Lung (tissue), 12 donors: Measurements from ENCODE around the gene MYRIP. TPM values are rescaled to one million over a fixed set of nuclear protein-coding genes. Genes with fewer than 3 reads are reported as not detected.

ENCODE experiments used
- ATAC-seq: fragments of 200-7000 bp; cut with Tn5 transposase; one replicate; pipeline ENCODE4 v1.9.1; 2020; ENCODE audit warnings: moderate number of reproducible peaks; ENCODE audit not compliant: insufficient read depth, low FRiP score
- DNase-seq, 3 donors: peaks; one replicate each; pipeline ENCODE4 v3.0.0-alpha.2; 2013 to 2017
- H3K27ac ChIP-seq, 2 donors: one replicate each; pipeline ENCODE4 v1.5.1; 2013; ENCODE audit warnings: mild to moderate bottlenecking in 2 of 2, moderate library complexity in 2 of 2, control low read depth in 1 of 2, inconsistent platforms in 1 of 2, low read depth in 1 of 2, low read length in 1 of 2
- H3K27me3 ChIP-seq, 3 donors: one replicate each; pipeline ENCODE4 v1.5.1; 2013; ENCODE audit warnings: low read length in 2 of 3; ENCODE audit not compliant: control insufficient read depth in 3 of 3, insufficient read depth in 3 of 3
- H3K36me3 ChIP-seq, 4 donors: one replicate each; pipeline ENCODE4 v1.5.1; 2013; ENCODE audit warnings: low read length in 4 of 4, mild to moderate bottlenecking in 1 of 4, moderate library complexity in 1 of 4; ENCODE audit not compliant: control insufficient read depth in 4 of 4, insufficient read depth in 4 of 4
- H3K4me1 ChIP-seq, 5 donors: one replicate each; pipeline ENCODE4 v1.5.1; 2013; ENCODE audit warnings: low read length in 5 of 5, mild to moderate bottlenecking in 2 of 5, moderate library complexity in 1 of 5; ENCODE audit not compliant: control insufficient read depth in 5 of 5, insufficient read depth in 5 of 5
- H3K4me3 ChIP-seq: one replicate; pipeline ENCODE4 v1.5.1; 2013; ENCODE audit warnings: mild to moderate bottlenecking, control low read depth, moderate library complexity
- H3K9ac ChIP-seq, 2 donors: one replicate each; pipeline ENCODE4 v1.5.1; 2013; ENCODE audit warnings: low read length in 2 of 2, control low read depth in 1 of 2; ENCODE audit not compliant: insufficient read depth in 1 of 2
- H3K9me3 ChIP-seq, 4 donors: one replicate each; pipeline ENCODE4 v1.5.1; 2013; ENCODE audit warnings: low read length in 3 of 4, mild to moderate bottlenecking in 1 of 4, moderate library complexity in 1 of 4; ENCODE audit not compliant: control insufficient read depth in 4 of 4, insufficient read depth in 3 of 4
- CTCF ChIP-seq: IDR thresholded peaks from 2 replicates; pipeline ENCODE4 v1.5.1; 2012; ENCODE audit warnings: mild to moderate bottlenecking; ENCODE audit errors: control extremely low read depth, extremely low read depth
- WGBS, 2 donors: extraction: QIAGEN DNeasy Blood & Tissue Kit; methylation state at CpG; one replicate each; pipeline ENCODE4 v1.1.7; 2013; 5-methylcytosine and 5-hydroxymethylcytosine counted together
- polyA plus RNA-seq, 2 donors: library from polyadenylated mRNA; stranded (reverse); fragments of 200-250 nt; gene quantifications; one replicate each; pipeline ENCODE4 v1.2.1, GENCODE V29; 2013
- total RNA-seq, 2 donors: library from RNA; depleted of rRNA in 1 of 2; stranded (reverse); fragments of >200 nt in 1 of 2; gene quantifications; one replicate each; pipeline ENCODE4 v1.2.1, GENCODE V29; 2014 to 2021
- donor health status: control.
- donor health status: control.
- donor health status: Bipolar disorder and iron deficiency.
- donor health status: healthy.
- donor health status: DM: yes; HTN: yes; CAD: no.

Gene MYRIP
- total and polyA plus RNA-seq, 4 donors, result 0.30 to 2.5 (median 0.77) TPM

GRCh38 chr3:39803956-39804355 lies 5.5 kb upstream of the MYRIP start:
- Histone ChIP-seq H3K27me3 (peaks cover 0 to 40% (median 20%) of the 10 kb centered on the region in 3 donors), H3K9me3 (peaks cover 0 to 2% (median 0%) of the 10 kb centered on the region in 4 donors), H3K27ac (no peak overlapping the region), H3K4me1 (peaks cover 0 to 3% (median 0%) of the 10 kb centered on the region in 5 donors), H3K4me3 (no peak overlapping the region), H3K36me3 (no peaks in the 10 kb centered on the region), H3K9ac (no peak overlapping the region)
- TF ChIP-seq CTCF, result no peak
- ATAC-seq (no peak), DNase-seq (no peak)
- 75 to 85% methylated on average over 2 of the region's 2 CpGs for WGBS, 2 donors

- Histone ChIP-seq H3K27me3 (peaks cover 0 to 41% (median 23%) of the 10 kb centered on the region in 3 donors), H3K4me3 (no peak overlapping the region), H3K4me1 (peaks cover 0 to 6% (median 5%) of the 10 kb centered on the region in 5 donors), H3K27ac (no peak overlapping the region), H3K9me3 (peaks cover 0 to 2% (median 0%) of the 10 kb centered on the region in 4 donors), H3K36me3 (no peaks in the 10 kb centered on the region), H3K9ac (no peak overlapping the region)
- TF ChIP-seq CTCF, result no peak
- no peak for ATAC-seq
- DNase-seq, result no peak
- WGBS, 2 donors, result 60 to 82% methylated on average over 3 of the region's 3 CpGs
Measured at GRCh38 chr3:39804951-39805350, 4.5 kb upstream of the MYRIP start.

GRCh38 chr3:39805650-39806049 lies 3.8 kb upstream of the MYRIP start:
- WGBS, 2 donors, result 68 to 77% methylated on average over 2 of the region's 2 CpGs
- no peak for ATAC-seq
- no peak for TF ChIP-seq CTCF
- no peak overlapping the region for H3K9ac ChIP-seq
- DNase-seq, result no peak
- H3K36me3 ChIP-seq, result no peaks in the 10 kb centered on the region
- H3K9me3 ChIP-seq, result peaks cover 0 to 3% (median 0%) of the 10 kb centered on the region in 4 donors
- H3K4me1 ChIP-seq, result peaks cover 0 to 12% (median 8%) of the 10 kb centered on the region in 5 donors
- peaks cover 0 to 48% (median 30%) of the 10 kb centered on the region in 3 donors for H3K27me3 ChIP-seq
- H3K4me3 ChIP-seq, result no peak overlapping the region
- H3K27ac ChIP-seq, result no peak overlapping the region

GRCh38 chr3:39806820-39807219 lies 2.6 kb upstream of the MYRIP start:
- H3K9me3 ChIP-seq, result peaks cover 0 to 4% (median 0%) of the 10 kb centered on the region in 4 donors
- 81 to 89% methylated on average over 1 of the region's 1 CpG for WGBS, 2 donors
- no peak overlapping the region for H3K27ac ChIP-seq
- DNase-seq (no peak), ATAC-seq (no peak)
- TF ChIP-seq CTCF, result no peak
- peaks cover 0 to 60% (median 40%) of the 10 kb centered on the region in 3 donors for H3K27me3 ChIP-seq
- H3K4me3 ChIP-seq, result no peak overlapping the region
- H3K36me3 ChIP-seq, result no peaks in the 10 kb centered on the region
- peaks cover 0 to 12% (median 8%) of the 10 kb centered on the region in 5 donors for H3K4me1 ChIP-seq
- no peak overlapping the region for H3K9ac ChIP-seq
